Colonic mucosa (tissue), 4 donors: ENCODE data around the gene TRIM17. TPM values are rescaled to one million over a fixed set of nuclear protein-coding genes. Genes with fewer than 3 reads are reported as not detected.

Source experiments
- DNase-seq: peaks from one replicate; pipeline ENCODE4 v3.0.0-alpha.2; 2020
- H3K27ac ChIP-seq: fragments of 200-600 bp; one replicate; pipeline ENCODE4 v1.8.0; 2021
- H3K27me3 ChIP-seq: fragments of 200-600 bp; one replicate; pipeline ENCODE4 v1.8.0; 2021
- H3K36me3 ChIP-seq: fragments of 200-600 bp; one replicate; pipeline ENCODE4 v1.8.0; 2021
- H3K4me1 ChIP-seq: fragments of 200-600 bp; one replicate; pipeline ENCODE4 v1.8.0; 2021; ENCODE audit warnings: mild to moderate bottlenecking
- H3K4me3 ChIP-seq: fragments of 200-600 bp; one replicate; pipeline ENCODE4 v1.8.0; 2021
- H3K9ac ChIP-seq, 2 donors: one replicate each; pipeline ENCODE4 v1.7.0; 2013; ENCODE audit warnings: control low read depth in 2 of 2, low read depth in 2 of 2, low read length in 2 of 2
- H3K9me3 ChIP-seq: fragments of 200-600 bp; one replicate; pipeline ENCODE4 v1.8.0; 2021
- CTCF ChIP-seq: fragments of 200-600 bp; IDR thresholded peaks from one replicate; pipeline ENCODE4 v1.8.0; 2022; ENCODE audit warnings: antibody characterized with exemption, mild to moderate bottlenecking
- intact Hi-C: fragments of 100-400 bp; cut with DNase I; formaldehyde crosslinking; loops from one replicate; pipeline ENCODE4 v1.14.1; 2022
- total RNA-seq, 2 donors: library from RNA; stranded (reverse); fragmentation: NEBNext Ultra II Directional in 1 of 2; extraction: Animal tissue kit (Norgen Biotek cat#: 25700) in 1 of 2; gene quantifications; one replicate each; pipeline ENCODE4 v1.2.1, GENCODE V29; 2021
- donor health status: healthy.
- donor health status: DM: no; HTN: no; CAD: no.
- donor health status: DM: no; HTN: no; CAD: no.

The TRIM17 gene
- total RNA-seq, 2 donors from 2014 or later: 0.21 TPM; not detected in 1

DNA sequence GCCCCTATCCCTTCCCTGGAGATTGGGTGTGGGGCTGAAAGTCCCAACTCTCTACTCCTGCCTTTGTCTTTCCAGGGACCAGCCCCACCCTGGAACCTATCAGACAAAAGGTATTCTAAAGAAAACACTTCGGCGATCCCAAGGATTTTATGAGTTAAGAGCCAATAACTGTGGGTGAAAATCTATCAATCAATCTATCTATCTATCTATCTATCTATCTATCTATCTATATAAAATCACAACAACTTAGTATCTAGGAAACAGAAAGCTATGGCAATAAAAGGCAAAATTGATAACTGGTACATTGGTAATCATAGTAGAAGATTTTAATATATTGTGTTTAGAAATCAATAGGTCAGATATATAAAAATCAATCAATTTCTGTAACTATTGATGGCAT, 32.9 kb downstream of the TRIM17 start:
- no peak for TF ChIP-seq CTCF
- intact Hi-C loops: no loop called here
- no peaks in the 10 kb centered on the region for H3K27me3 ChIP-seq
- no peak overlapping the region for H3K4me3 ChIP-seq
- H3K27ac ChIP-seq: no peak overlapping the region
- DNase-seq: no peak
- no peak overlapping the region for H3K9ac ChIP-seq
- H3K36me3 ChIP-seq: no peaks in the 10 kb centered on the region
- no peaks in the 10 kb centered on the region for H3K9me3 ChIP-seq
- peaks cover 6% of the 10 kb centered on the region for H3K4me1 ChIP-seq

- Histone ChIP-seq H3K4me1 (peaks cover 7% of the 10 kb centered on the region), H3K27ac (no peak overlapping the region), H3K4me3 (no peak overlapping the region), H3K9ac (no peak overlapping the region), H3K27me3 (no peaks in the 10 kb centered on the region), H3K36me3 (no peaks in the 10 kb centered on the region), H3K9me3 (no peaks in the 10 kb centered on the region)
- intact Hi-C loops: no loop called here
- TF ChIP-seq CTCF: no peak
- no peak for DNase-seq
Observed at GRCh38 chr1:228381356-228381755, 35.3 kb downstream of the TRIM17 start.

- H3K4me1 ChIP-seq: peaks cover 7% of the 10 kb centered on the region
- intact Hi-C loops: no loop called here
- no peak for TF ChIP-seq CTCF
- no peaks in the 10 kb centered on the region for H3K9me3 ChIP-seq
- H3K27me3 ChIP-seq: no peaks in the 10 kb centered on the region
- H3K4me3 ChIP-seq: no peak overlapping the region
- no peak for DNase-seq
- no peak overlapping the region for H3K9ac ChIP-seq
- no peak overlapping the region for H3K27ac ChIP-seq
- H3K36me3 ChIP-seq: no peaks in the 10 kb centered on the region
Observed at GRCh38 chr1:228379666-228380065, 37.0 kb downstream of the TRIM17 start.

DNA sequence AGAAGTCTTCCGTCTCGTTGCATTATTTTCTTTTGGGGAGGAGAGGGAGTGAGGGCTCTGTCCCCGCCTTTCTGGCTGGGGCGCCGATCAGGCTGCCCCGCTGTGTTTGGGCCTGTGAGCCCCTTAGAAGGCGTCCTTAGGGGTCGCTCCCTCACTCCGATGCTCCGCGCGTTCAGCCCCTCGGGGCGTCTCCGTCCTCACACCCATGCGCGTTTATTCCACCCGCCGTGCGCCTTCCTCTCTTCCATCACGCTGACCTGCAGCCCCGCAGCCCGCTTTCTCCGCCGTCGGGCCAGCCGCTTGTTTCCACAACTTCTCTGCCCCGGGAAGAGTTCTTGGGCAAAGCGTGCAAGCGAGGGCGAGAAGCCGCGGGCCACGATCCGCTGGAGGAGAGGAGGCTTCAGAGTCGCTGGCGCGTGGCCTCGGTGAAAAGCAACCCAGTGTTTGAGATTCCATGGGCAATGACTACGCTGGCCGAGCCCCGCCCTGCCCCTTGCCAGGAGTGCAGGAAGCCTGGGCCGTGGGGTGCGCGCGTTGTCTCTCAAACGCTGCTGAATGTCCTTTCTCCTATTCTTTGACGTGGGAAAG, 37.7 kb downstream of the TRIM17 start:
- peak; percentile 45 for DNase-seq
- peak overlapping the region; percentile 46 for H3K4me3 ChIP-seq
- H3K27ac ChIP-seq: no peak overlapping the region
- no peak for TF ChIP-seq CTCF
- peaks cover 7% of the 10 kb centered on the region for H3K4me1 ChIP-seq
- no peaks in the 10 kb centered on the region for H3K27me3 ChIP-seq
- intact Hi-C loops: no loop called here
- H3K9me3 ChIP-seq: no peaks in the 10 kb centered on the region
- no peaks in the 10 kb centered on the region for H3K36me3 ChIP-seq
- peak overlapping the region in 1 of 2 donors; percentile 40 for H3K9ac ChIP-seq

DNA sequence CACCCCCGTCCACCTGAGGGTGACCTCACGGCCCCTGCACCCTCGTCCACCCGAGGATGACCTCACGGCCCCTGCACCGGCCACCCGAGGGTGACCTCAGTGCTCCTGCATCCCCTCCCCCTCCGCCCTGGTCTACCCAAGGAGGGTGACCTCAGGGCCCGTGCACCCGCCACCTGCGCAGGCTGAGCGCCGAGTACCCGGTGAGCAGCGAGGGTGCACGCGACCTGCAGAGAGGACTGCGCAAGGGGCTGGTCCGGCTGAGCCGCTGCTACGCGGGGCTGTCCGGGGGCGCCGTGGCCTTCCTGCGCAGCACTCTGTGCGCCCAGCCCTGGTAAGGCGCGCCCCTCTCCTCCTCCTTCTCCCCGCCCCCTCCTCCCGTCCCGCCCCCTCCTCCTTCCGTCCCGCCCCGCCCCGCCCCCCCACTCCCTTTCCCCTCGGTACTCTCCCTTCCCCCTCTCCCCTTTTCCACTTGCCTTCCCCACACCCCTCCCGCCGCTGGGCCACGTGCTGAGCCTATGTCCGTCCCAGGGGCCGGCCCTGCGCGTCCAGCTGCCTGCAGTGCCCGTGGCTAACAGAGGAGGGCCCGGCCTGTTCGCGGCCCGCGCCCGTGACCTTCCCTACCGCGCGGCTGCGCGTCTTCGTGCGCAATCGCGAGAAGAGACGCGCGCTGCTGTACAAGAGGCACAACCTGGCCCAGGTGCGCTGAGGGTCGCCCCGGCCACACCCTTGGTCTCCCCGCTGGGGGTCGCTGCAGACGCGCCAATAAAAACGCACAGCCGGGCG, 38.4 kb downstream of the TRIM17 start:
- Histone ChIP-seq H3K4me1 (peaks cover 7% of the 10 kb centered on the region), H3K27ac (no peak overlapping the region), H3K36me3 (no peaks in the 10 kb centered on the region), H3K27me3 (no peaks in the 10 kb centered on the region), H3K9me3 (no peaks in the 10 kb centered on the region), H3K9ac (peak overlapping the region; percentile 35 to 40), H3K4me3 (peak overlapping the region; percentile 46)
- TF ChIP-seq CTCF: peak; percentile 29
- peak; percentile 68 for DNase-seq
- intact Hi-C loops: no loop called here
